Measurements from ENCODE around the gene ZNF423. TPM values are rescaled to one million over a fixed set of nuclear protein-coding genes. Genes with fewer than 3 reads are reported as not detected.

Gene ZNF423
- total RNA-seq, 1 donor from 2014 or later: 0.72 TPM

DNA sequence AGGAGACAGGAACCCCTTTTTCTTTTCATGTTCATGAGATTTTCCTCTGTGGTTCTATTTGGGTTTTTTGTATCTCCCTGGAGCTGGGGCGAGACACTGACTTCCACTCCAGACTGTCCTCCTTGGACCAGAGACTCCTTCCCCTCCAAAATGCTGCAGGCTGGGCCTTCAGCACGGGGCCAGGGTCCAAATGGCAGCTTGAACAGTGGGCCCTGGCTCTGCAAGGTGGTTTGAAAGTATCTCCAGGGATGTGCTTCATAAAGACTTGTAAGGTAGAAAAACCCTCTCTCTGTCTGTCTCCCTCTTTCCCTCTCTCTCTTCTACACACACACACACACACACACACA is 236.1 kb downstream of the ZNF423 start:
- ATAC-seq: no peak

DNA sequence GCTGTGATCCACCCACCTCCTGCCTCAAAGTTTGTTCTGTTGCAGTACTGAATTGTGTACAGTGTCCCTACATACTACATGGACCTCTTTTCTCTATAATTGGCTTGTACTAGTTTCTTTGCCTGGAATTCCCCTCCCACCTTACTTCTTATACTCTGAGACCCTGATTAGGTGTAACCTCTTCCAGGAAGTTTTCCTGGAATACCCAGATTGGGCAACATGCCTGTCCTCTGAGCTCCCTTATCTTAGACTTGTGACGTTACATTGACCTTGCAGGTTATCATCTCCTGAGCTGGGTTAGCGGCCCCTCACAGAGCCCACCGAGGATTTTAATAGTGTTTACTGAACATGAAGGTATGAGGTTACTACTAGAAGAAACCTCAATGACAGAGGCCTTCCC is 237.0 kb downstream of the ZNF423 start:
- no peak for ATAC-seq

DNA sequence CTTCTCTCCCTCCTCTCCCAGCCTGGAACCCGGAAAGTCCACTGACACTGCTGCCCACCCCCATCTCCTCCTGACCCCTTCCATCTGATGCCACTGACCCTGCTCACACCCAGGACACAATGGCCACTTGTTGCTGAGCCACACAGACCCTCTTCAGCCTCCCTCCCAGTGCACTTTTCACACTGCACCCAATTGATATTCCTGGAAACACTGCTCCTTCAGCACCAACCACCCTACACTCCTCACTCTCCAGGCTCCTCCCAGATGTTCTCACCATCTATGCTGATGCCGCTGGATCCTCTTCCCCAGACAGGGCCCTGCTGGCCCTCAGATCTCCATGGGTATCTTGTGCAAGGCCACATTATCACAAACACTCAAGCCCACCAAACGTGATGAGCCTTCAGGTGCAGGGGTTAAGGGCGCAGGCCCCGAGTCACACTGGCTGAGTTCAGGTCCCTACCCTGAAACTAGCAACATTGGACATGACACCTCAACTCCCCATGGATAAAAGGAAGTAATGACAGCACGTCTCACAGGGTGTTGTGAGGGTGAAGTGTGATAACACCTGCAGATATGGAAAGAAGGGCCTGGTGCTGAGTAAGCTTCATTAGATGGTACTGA is 238.1 kb downstream of the ZNF423 start:
- ATAC-seq: no peak

DNA sequence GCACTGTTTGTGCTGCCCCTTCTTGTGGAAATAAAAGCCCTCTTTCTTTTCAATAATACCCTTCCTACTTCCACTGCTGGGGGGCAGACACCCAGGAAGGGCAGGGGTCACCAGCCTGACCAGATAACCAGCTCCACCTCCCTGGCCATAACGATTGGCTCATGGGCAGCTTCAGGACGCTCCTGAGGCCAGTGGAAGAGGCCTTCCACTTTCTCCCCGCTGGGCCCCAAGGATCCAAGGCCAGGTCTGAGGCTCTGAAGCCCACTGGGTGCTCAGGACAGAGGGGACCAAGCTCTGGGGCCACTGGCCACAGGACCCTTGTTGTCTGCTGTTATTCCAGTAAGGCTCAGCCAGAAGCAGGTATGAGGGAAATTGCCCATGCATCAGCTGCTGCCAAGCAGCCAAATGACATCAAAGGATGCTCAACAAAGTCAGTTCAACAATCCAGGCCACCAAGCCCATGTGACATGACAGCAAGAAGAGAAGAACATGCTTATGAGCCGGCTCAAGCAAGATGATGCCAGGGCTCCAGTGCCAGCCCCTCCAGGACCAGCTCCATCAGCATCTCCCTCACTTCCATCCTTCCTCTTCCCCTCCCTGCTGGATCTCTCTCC is 238.8 kb downstream of the ZNF423 start:
- no peak for ATAC-seq

DNA sequence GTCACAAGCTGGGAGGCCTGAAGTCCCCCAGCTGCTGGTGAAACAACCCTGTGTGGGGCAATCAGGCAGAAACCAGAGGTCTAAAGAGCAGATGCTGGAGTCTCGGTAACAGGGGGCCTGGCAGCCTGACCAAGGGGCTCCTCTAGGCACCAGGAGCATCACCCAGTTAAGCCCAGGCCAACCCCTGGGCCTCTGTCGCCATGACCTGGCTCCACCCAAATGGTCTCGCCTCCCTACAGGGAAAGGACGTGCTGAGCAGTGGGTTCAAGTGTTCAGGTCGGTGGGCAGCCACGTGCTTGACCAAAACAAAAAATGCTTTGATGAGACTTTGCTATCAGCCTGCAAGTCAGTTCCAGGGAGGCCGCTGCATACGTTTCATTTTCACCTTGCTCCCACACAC is 240.3 kb downstream of the ZNF423 start:
- no peak for ATAC-seq

DNA sequence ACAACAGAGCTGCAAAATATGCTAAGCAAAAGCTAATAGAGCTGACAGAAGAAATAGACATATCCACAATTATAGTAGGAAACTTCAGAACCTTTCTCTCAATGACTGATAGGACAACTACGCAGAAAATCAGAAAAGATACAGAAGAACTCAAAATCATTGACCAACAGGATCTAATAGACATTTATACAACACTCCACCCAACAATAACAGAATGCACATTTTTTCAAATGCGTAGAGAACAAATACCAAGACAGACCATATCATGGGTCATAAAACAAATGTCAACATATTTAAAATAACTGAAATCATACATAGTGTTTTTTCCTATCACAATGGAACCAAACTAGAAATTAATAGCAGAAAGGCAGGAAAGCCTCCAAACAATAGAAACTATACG is 244.9 kb downstream of the ZNF423 start:
- no peak for ATAC-seq

DNA sequence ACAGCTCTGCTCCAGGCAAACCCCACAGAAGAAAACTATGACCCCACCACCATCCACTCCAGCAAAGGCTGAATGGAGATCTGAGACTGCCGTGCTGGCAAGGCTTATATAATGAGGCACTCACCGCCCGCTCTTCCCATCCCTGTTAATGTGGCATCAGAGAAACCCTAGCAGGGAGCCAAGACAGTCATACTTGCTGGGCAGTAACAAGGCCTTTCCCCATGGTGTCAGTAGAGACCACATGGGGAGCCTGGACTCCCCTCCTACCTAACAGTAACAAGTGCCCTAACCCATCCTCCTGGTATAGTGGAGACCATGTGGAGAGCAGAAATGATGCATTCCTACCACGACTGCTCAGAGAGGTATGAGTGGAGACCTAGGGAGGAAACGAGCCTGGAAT is 247.1 kb downstream of the ZNF423 start:
- no peak for ATAC-seq

DNA sequence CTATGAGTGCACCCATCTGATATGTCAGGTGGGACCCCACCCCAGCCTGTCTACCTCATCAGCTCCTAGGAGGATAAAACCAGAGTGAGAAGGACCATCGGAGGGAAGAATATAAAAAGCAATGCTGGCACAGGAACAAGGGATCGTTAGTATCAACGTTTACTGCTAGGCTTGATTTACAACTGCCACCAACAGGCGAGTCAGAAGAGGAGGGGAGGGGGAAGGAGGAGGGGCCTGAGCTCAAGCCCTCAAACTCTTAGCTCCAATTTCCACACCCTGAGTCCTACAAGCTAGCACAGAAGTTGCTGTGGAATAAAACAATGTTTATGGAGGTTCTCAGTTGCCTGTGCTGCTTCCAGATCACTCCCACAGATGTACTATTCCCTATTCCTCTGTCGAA is 247.8 kb downstream of the ZNF423 start:
- ATAC-seq: no peak

DNA sequence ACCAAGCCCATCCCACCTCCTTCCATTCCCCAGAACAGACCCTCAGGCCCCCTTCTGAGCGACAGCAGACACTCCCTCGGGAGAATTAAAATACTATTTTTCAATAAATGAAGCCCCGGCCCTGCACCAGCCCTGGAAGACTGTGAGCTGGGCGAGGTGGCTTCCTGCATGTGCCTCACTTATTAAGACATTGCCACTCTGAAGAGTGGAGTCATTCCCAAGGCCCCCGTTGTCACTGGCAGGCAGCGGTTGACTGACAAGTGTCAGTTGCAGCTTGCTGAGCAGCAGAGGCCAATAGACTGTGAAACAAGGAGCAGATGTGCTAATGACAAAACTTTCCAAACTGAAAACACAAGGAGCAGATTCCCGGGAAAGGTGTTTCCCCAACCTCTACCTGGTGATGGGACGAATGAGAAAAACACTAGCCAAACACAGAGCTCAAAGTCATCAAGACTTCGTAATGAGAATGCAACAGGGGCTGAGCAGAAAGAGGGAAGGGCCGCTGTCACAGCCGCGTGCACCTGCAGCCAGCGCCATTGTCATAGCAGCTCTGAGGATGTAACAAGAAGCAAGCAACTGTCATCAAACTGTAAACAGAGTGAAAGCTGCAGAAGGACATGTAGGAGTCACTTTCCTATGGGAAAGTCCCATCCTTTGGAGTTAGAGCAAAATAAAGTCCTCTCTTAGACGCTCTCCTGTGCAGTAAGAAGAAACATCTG is 250.2 kb downstream of the ZNF423 start:
- ATAC-seq: no peak

DNA sequence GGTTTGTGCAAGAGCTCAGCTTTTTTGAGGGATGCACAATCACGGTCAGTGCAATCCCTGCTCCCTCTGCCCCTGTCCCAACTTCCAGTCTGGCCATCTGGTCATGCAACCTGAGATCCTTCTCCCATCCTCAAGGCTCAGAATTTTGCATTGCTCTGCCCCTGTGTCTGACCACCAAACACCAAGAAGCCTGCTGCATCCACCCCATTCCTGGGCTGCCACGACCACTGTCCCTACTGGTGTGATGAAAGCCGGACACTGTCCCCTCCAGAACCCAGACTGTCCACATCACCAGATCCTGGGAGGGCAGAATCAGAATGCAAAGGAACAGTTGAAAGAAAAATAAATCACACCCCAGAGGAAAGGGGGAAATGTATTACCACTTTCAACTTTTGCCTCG is 251.3 kb downstream of the ZNF423 start:
- no peak for ATAC-seq

DNA sequence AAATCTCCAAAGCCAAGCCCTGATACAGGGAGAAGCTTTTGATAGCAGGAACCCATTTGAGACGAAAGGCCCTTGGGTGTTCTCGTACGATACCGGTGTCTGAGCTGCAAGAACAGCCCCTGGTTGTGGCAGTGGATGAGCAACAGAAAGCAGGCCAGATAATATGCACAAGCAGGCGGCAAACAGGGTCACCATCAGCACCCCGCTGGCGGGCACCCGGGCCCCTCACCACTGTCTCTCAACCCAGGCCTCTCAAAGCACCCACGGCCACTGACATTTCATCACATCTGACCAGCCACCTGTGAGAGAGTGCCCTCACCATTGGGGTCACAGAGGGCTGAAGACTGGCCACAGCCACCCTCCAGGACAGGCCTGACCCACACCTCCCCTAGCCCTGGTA is 252.0 kb downstream of the ZNF423 start:
- ATAC-seq: no peak

DNA sequence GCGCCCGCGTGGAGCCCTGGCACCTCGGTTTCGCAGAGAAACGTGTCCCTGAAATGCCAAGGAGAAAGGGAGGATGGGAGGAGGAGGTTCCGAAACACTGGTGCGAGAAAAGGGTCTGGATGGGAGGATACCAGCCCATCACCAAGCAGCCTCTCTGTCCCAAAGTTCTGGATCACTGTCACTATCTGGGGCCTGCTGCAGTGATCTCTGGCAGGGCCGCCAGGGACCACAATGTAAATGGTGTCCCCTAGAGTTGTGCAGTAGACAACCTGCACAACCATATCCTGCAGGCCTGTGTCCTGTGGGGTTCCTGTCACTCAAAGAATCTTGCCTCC is 253.0 kb downstream of the ZNF423 start:
- no peak for ATAC-seq

DNA sequence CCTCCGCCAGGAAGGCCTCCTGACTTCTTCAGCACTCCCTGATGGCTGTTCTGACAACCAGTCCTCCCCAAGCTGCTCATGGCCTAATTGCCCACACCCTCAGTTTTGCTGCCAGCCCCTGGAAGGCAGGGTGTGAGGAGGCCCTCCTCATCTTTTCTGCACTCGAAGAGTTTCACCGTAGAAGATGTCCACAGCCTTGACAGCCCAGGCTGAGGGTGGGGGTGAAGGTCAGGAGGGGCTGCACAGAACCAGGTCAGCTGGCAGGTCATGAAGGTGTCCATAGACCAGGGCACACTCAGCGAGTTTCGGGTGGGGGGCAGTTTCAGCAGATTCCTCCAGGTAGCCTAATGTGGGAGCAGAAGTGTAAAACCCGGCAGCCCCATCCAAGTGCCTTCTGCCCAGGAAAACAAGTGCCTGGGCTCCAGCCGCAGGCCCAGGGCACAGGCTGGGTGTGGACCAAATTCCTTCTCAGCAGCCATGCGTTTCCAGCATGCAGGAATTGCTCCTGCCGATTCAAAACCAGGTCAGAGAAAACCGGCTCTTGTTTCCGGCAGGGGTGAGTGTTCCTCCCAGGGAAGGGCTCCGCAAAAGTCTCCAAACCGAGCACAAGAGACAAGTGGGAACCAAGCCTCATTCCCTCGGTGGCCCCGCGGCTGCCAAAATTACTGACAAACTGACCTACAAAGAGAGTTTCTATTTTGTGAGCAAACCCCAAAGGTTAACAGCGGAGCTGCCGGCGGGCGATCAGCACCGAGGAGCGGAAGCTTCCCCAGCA is 253.5 kb downstream of the ZNF423 start:
- no peak for ATAC-seq

DNA sequence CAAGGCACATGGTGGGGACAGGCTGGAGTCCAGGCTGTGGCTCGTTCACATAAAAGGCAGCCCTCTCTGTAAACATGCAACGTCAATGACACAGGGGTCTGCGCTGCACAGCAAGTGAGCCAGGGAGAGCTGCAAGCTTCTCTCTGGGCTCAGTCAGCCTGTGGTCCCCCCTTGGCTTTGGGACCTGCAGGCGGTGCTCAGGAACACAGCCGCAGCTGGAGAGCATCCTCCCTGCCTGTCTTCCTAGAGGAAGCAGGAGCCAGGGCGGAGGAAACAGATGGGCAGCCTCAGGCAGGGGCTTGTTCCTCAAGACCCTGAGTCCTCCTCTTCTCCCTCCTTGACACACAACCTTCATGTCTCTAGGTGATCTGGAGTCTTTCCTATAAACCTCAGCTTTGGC is 254.3 kb downstream of the ZNF423 start:
- ATAC-seq: no peak

DNA sequence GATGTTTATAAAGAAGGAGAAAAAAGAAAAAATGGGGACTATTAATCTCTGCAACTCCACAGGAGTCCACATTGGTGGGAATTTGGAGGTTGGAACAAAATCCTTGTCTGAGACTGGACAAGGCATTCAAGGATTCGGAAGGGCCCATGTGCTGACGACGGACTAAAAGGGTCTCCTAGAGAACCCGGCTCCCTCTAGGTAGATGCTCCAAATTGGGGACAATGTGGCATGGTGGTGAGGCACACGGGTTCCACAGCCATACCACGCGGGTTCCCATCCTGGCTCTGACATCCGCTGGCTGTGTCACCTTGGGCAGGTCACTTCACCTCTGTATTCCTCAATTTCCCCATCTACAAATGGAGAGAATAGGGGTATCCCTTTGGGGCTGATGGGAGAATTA is 254.9 kb downstream of the ZNF423 start:
- no peak for ATAC-seq

DNA sequence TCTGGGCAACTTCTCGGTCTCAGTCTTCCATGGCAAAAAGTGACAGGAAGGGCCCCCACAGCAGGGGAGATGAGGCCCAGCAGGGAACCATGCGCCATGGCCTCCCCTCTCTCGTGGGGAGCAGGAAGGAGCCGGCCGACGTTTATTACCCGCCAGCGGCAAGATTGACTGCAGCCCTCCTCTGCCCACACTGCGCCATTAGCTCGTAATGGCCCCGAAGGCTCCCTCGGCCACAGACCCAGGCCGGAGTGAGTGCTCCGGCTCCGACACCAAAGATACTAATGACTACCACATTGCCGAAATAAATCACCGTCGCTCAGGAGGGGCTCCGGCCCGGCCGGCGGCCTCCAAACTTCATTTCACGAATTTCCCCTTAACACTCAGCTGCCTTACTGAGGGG is 255.4 kb downstream of the ZNF423 start:
- ATAC-seq: no peak

DNA sequence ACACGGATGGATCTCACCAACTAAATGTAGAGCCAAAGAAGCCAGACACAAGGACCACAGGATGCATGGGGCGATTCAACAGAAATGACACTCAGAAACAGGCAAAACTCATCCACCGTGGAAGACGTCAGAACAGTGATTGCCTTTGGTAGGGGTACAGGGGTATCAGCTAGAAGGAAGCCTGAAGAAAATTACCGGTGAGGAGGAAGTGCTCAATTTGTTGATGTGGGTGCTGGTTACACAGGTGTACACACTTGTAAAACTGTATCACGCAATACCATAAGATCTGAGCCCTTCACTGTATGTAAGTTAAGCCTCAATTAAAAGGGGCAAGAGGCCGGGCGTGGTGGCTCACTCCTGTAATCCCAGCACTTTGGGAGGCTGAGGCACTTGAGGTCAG is 256.2 kb downstream of the ZNF423 start:
- no peak for ATAC-seq

DNA sequence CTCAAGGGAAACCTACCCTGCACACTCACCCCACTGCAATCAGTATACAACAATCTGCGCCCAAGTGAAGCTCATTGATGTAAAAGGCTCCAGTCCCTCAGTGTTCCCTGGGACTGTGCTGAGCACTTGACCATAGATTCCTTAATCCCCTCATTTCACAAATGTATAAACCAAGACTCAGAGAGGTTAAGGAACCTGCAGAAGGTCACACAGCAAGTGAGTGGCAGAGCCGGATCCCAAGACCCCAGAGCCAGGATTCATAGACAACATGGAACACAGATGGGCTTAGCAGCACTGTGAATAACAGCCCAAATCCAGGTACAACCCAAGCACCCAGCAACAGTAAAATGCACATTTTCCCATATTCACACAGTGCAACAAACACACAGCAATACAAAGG is 256.6 kb downstream of the ZNF423 start:
- no peak for ATAC-seq

DNA sequence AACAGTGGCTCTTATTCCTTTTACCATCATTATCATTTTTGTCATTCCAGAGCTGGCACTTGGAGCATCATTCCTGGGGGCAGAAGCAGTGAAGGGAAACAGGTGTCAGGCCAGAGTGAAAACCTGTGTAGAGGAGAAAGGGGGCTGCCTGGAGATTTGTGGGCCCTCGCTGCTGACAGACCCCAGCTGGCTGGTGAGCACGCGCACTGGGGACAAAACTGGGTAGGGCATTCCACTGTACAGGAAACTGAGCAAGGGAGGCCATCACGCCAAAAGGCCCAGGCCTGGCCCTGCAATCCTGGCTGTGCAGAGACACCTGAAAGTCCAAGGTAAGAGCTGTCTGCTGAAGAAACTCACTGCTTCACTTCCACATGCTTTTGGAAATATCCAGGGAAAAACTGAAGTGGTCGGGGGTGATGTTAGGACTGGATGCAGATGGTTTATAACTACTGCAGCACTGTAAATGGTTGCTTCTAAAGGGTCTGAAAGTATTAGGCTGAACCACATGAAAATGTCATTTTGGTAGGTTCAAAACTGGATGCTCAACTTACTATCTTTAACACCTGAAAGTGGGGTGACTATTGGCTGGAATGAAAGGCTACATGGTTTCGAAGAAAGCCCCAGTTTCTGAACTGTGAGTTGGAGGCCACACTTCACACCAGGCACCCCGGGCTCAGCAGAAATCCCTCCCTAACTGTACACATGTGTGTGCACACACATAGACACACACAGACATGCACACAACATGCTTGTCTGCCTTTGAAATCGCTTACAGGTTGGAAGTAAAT is 257.3 kb downstream of the ZNF423 start:
- ATAC-seq: no peak

DNA sequence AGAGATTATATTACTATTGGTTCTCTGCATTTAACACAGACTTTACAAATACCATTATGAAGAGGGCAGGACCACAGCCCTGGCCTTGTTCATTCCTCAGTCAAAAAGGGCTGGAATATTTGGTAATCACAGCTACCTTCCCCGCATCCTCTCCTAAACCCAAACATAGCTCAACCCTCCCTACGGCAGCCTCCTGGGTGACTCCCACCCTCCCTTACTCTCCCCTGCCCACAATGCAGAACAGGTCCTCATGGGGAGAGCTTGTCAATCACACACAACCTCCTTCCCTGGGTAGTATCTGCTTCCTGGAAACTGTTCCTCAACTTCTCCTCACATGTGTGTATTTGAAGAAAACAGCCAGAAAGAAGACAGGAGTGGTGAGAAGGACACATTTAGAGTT is 258.1 kb downstream of the ZNF423 start:
- no peak for ATAC-seq

DNA sequence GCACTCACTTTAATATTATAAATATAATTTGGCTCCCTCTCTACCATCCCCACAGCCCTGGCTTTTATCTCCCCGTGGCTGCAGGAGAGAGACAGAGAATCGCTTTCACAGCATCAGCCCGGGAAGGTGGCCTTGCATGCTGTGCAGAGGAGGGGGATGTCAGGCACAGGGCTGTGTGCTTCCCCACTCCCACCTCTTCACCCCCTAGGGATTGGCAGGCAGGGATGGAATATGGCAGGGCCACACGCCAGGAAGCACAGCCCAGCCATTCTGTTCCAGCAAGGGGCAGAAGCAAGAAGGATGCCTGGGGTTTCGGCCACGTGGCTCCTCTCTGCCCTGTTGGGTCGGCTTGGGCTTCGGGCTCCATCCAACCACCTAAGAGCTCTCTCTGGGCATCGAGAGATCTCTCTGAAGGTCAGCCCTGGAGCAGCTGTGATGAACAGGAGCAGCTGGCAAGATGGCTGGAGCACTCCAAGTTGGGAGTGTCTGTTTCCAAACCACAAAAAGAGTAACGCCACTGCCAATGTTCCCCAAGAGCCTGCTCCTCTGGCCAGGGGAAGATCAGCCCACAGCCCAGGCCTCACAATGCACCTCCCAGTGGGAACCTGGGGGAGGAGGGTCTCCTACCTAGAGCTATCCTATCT is 259.1 kb downstream of the ZNF423 start:
- no peak for ATAC-seq

DNA sequence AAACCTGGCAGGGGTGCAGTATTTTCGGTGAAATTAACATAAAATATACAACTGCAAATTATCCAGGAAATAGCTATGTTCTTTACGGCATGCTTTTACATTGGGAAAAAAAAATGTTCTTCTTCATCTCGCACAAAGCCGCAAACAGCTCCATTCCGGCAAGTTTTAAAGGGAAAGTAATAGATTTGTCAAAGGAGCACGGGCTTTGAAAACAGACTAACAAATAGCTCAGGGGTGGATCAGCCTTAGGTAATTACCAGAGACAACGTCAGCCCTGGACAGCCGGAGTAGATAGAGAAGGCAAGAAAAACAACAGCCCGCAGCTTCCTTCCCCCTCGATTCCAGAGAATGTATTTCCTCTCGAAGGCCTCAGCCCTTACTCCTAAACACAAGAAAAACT is 259.8 kb downstream of the ZNF423 start:
- ATAC-seq: no peak
